Prostate gland (tissue), 2 donors: Measurements from ENCODE around the gene ASPDH. TPM values are rescaled to one million over a fixed set of nuclear protein-coding genes. Genes with fewer than 3 reads are reported as not detected.
"Not testable (repeated sequence)": the region's sequence is repeated elsewhere in the genome, so short reads cannot be mapped to it uniquely, and the experiment has no call there.

Experiments used
- DNase-seq: peaks from one replicate; pipeline ENCODE4 v3.0.0-alpha.2; 2019; ENCODE audit warnings: low spot score
- H3K27ac ChIP-seq, 2 donors: fragments of 200-600 bp; sonication (generic); 2 replicates each; pipeline ENCODE4 v1.5.1; 2017 to 2019
- H3K27me3 ChIP-seq: fragments of 200-600 bp; sonication (generic); replicated peaks from 2 replicates; pipeline ENCODE4 v1.5.1; 2019; ENCODE audit not compliant: insufficient read depth
- H3K36me3 ChIP-seq, 2 donors: fragments of 200-600 bp; sonication (generic); 1 replicate in 1 of 2; 2 replicates in 1 of 2; pipeline versions ENCODE4 v1.5.1 to v1.8.1; 2017 to 2019
- H3K4me1 ChIP-seq: fragments of 200-600 bp; sonication (generic); replicated peaks from 2 replicates; pipeline ENCODE4 v1.5.1; 2019
- H3K4me3 ChIP-seq, 2 donors: fragments of 200-600 bp; sonication (generic); 2 replicates each; pipeline ENCODE4 v1.5.1; 2017 to 2019
- H3K9me3 ChIP-seq: fragments of 200-600 bp; sonication (generic); 2 replicates; pipeline ENCODE4 v1.5.1; 2017
- CTCF ChIP-seq, 4 experiments: fragments of 200-600 bp in 2 of 4; fragments of 450-650 bp in 2 of 4; sonication (generic) in 2 of 4; IDR thresholded peaks; 1 replicate in 3 of 4; 2 replicates in 1 of 4; pipeline ENCODE4 v1.5.1; 2016 to 2019; ENCODE audit warnings: antibody characterized with exemption in 4 of 4, mild to moderate bottlenecking in 2 of 4, moderate library complexity in 2 of 4
- POLR2A ChIP-seq: fragments of 450-650 bp; IDR thresholded peaks from one replicate; pipeline ENCODE4 v1.6.1; 2016; ENCODE audit warnings: antibody characterized with exemption, mild to moderate bottlenecking
- POLR2AphosphoS5 ChIP-seq: sonication (generic); formaldehyde crosslinking; IDR thresholded peaks from one replicate; pipeline ENCODE4 v1.6.1; 2017; ENCODE audit warnings: antibody characterized with exemption
- WGBS: methylation state at CpG from one replicate; pipeline ENCODE4 v1.1.5; 2018; 5-methylcytosine and 5-hydroxymethylcytosine counted together
- intact Hi-C: fragments of 100-400 bp; cut with DNase I; formaldehyde crosslinking; loops from one replicate; pipeline ENCODE4 v1.14.2; 2022
- total RNA-seq, 2 donors: library from RNA; depleted of rRNA; stranded (reverse); fragments of >200 nt; gene quantifications; one replicate each; pipeline ENCODE4 v1.1.0, GENCODE V29; 2016

Gene ASPDH
- total RNA-seq, 2 donors from 2014 or later, result not detected

- TF ChIP-seq POLR2A (no peak), CTCF (IDR thresholded peaks at IDR 0.05) (no peak), POLR2AphosphoS5 (no peak)
- intact Hi-C loops, result no loop called here
- Histone ChIP-seq H3K4me3 (no peak overlapping the region), H3K27me3 (peaks cover 18% of the 10 kb centered on the region), H3K36me3 (no peaks in the 10 kb centered on the region), H3K27ac (no peak overlapping the region), H3K9me3 (no peaks in the 10 kb centered on the region), H3K4me1 (no peaks in the 10 kb centered on the region)
- WGBS, result 94% methylated on average over 4 of the region's 4 CpGs
- DNase-seq, result no peak
These were observed 19.2 kb upstream of the ASPDH start for GRCh38 chr19:50532952-50533351.

GRCh38 chr19:50531171-50531612 is 17.5 kb upstream of the ASPDH start:
- no peak overlapping the region for H3K4me3 ChIP-seq
- TF ChIP-seq CTCF (IDR thresholded peaks at IDR 0.05) (no peak), POLR2A (no peak)
- no peak overlapping the region for H3K27ac ChIP-seq
- no peak for DNase-seq
- 36% methylated on average over 14 of the region's 14 CpGs for WGBS
- intact Hi-C loops, result no loop called here
- H3K9me3 ChIP-seq, result no peaks in the 10 kb centered on the region
- peaks cover 18% of the 10 kb centered on the region for H3K27me3 ChIP-seq
- no peaks in the 10 kb centered on the region for H3K4me1 ChIP-seq
- H3K36me3 ChIP-seq, result no peaks in the 10 kb centered on the region

- H3K4me1 ChIP-seq, H3K4me3 ChIP-seq, H3K27ac ChIP-seq, DNase-seq, intact Hi-C loops, H3K36me3 ChIP-seq, H3K9me3 ChIP-seq: not testable (repeated sequence)
- 85% methylated on average over 3 of the region's 3 CpGs for WGBS
- peaks cover 18% of the 10 kb centered on the region for H3K27me3 ChIP-seq
These were observed 14.3 kb upstream of the ASPDH start for GRCh38 chr19:50528052-50528451.

GRCh38 chr19:50522881-50523280 is 9.2 kb upstream of the ASPDH start:
- TF ChIP-seq POLR2AphosphoS5, result no peak
- TF ChIP-seq POLR2A, result no peak
- no peak for TF ChIP-seq CTCF (IDR thresholded peaks at IDR 0.05)
- H3K27ac ChIP-seq, result no peak overlapping the region
- H3K4me3 ChIP-seq, result no peak overlapping the region
- 93% methylated on average over 10 of the region's 10 CpGs for WGBS
- H3K36me3 ChIP-seq, result no peaks in the 10 kb centered on the region
- no peaks in the 10 kb centered on the region for H3K4me1 ChIP-seq
- H3K9me3 ChIP-seq, result no peaks in the 10 kb centered on the region
- intact Hi-C loops, result no loop called here
- no peaks in the 10 kb centered on the region for H3K27me3 ChIP-seq
- DNase-seq, result no peak

- H3K27ac ChIP-seq, result no peak overlapping the region
- WGBS, result 83% methylated on average over 17 of the region's 17 CpGs
- no peaks in the 10 kb centered on the region for H3K36me3 ChIP-seq
- TF ChIP-seq POLR2A (no peak), CTCF (IDR thresholded peaks at IDR 0.05) (no peak), POLR2AphosphoS5 (no peak)
- no peaks in the 10 kb centered on the region for H3K4me1 ChIP-seq
- no peaks in the 10 kb centered on the region for H3K9me3 ChIP-seq
- intact Hi-C loops, result no loop called here
- no peaks in the 10 kb centered on the region for H3K27me3 ChIP-seq
- no peak for DNase-seq
- H3K4me3 ChIP-seq, result no peak overlapping the region
These were observed 7.2 kb upstream of the ASPDH start for GRCh38 chr19:50520822-50521465.
